Measurements from ENCODE around the gene GRID1. TPM values are rescaled to one million over a fixed set of nuclear protein-coding genes. Genes with fewer than 3 reads are reported as not detected.

GRID1 gene
- total and polyA plus RNA-seq, 5 donors, result 0.06 to 1.8 (median 0.29) TPM

DNA sequence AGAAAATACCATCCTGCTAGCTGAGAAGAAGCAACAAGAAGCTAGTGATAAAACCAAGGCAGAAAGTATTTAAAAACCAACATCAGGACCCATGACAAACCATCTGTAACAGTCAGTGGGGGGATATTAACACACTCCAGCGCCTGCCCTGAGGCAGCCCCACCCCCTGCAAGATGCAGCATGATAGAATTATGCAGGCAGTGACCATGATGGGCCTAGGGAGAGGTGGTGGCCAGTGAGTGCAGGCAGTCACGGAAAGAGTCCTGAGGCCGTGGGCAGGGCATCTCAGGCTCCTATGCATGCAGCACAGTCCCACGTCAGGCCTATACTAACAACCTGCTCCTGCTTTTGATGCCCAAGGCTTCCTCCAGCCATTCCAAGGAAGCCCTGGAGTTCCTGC lies 686.9 kb downstream of the GRID1 start:
- 84% methylated on average over 4 of the region's 4 CpGs for WGBS
- H3K27me3 ChIP-seq (ENCODE audit: control insufficient read depth, insufficient read depth), result no peaks in the 10 kb centered on the region
- no peaks in the 10 kb centered on the region for H3K9me3 ChIP-seq (ENCODE audit: control insufficient read depth, low read length)
- no peak for ATAC-seq
- no peak overlapping the region for H3K4me3 ChIP-seq (ENCODE audit: low read length)
- no peaks in the 10 kb centered on the region for H3K4me1 ChIP-seq (ENCODE audit: control insufficient read depth, insufficient read depth, low read length)
- DNase-seq, result no peak
- intact Hi-C loops (cut with DNase I), result no loop called here
- no peak overlapping the region for H3K27ac ChIP-seq (ENCODE audit: low read length)

- H3K27me3 ChIP-seq (ENCODE audit: control insufficient read depth, insufficient read depth), result no peaks in the 10 kb centered on the region
- H3K27ac ChIP-seq (ENCODE audit: low read length), result no peak overlapping the region
- no peaks in the 10 kb centered on the region for H3K9me3 ChIP-seq (ENCODE audit: control insufficient read depth, low read length)
- ATAC-seq (no peak), DNase-seq (no peak)
- H3K4me3 ChIP-seq (ENCODE audit: low read length), result no peak overlapping the region
- H3K4me1 ChIP-seq (ENCODE audit: control insufficient read depth, insufficient read depth, low read length), result no peaks in the 10 kb centered on the region
- 77% methylated on average over 2 of the region's 2 CpGs for WGBS
- intact Hi-C loops (cut with DNase I), result no loop called here
Observed at GRCh38 chr10:85679061-85679460, 687.5 kb downstream of the GRID1 start.

DNA sequence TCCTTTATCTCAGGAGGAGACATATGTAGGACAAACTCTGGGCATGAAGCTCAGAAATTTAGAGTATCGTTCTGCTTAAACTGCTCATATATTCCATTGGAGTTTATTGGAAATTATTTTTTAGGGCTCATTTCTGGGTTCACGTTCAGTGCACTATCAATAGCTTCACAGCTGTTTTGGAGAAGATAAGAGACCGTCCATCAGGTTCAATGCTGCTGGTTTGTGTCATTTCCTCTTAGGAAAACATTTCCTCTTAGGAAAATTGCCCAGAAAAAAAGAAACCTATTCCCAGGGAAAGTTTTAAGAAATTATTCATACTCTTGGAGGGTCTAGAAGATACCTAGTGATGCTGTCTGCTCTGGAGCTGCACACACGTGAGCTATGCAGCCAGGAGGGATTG lies 691.7 kb downstream of the GRID1 start:
- no peak for ATAC-seq
- 32% methylated on average over 4 of the region's 4 CpGs for WGBS
- intact Hi-C loops (cut with DNase I), result no loop called here

DNA sequence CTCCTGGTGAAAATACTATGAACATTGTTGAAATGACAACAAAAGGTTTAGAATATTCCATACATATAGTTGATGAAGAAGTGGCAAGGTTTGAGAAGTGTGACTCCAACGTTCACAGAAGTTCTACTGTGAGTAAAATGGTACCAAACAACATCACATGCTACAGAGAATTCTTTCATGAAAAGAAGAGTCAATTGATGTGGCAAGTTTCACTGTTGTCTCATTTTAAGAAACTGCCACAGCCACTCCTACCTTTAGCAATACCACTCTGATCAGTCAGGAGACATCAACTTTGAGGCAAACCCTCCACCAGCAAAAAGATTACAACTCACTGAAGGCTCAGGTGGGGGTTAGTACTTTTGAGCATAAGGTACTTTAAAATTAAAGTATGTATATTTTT lies 693.3 kb downstream of the GRID1 start:
- WGBS, result 80% methylated on average over 1 of the region's 1 CpG
- intact Hi-C loops (cut with DNase I), result no loop called here
- Histone ChIP-seq H3K27me3 (ENCODE audit: control insufficient read depth, insufficient read depth) (no peaks in the 10 kb centered on the region), H3K9me3 (ENCODE audit: control insufficient read depth, low read length) (peaks cover 2% of the 10 kb centered on the region), H3K4me3 (ENCODE audit: low read length) (no peak overlapping the region), H3K4me1 (ENCODE audit: control insufficient read depth, insufficient read depth, low read length) (no peaks in the 10 kb centered on the region), H3K27ac (ENCODE audit: low read length) (no peak overlapping the region)
- ATAC-seq (no peak), DNase-seq (no peak)

More for the DNA sequence above, 691.7 kb downstream of the GRID1 start:
- no peaks in the 10 kb centered on the region for H3K4me1 ChIP-seq (ENCODE audit: control insufficient read depth, insufficient read depth, low read length)
- no peak for DNase-seq
- H3K4me3 ChIP-seq (ENCODE audit: low read length), result no peak overlapping the region
- peaks cover 2% of the 10 kb centered on the region for H3K9me3 ChIP-seq (ENCODE audit: control insufficient read depth, low read length)
- no peaks in the 10 kb centered on the region for H3K27me3 ChIP-seq (ENCODE audit: control insufficient read depth, insufficient read depth)
- no peak overlapping the region for H3K27ac ChIP-seq (ENCODE audit: low read length)

GRCh38 chr10:85671530-85671929 lies 695.1 kb downstream of the GRID1 start:
- Histone ChIP-seq H3K4me1 (ENCODE audit: control insufficient read depth, insufficient read depth, low read length) (no peaks in the 10 kb centered on the region), H3K27me3 (ENCODE audit: control insufficient read depth, insufficient read depth) (no peaks in the 10 kb centered on the region), H3K27ac (ENCODE audit: low read length) (no peak overlapping the region), H3K4me3 (ENCODE audit: low read length) (no peak overlapping the region), H3K9me3 (ENCODE audit: control insufficient read depth, low read length) (peaks cover 2% of the 10 kb centered on the region)
- DNase-seq, result no peak
- intact Hi-C loops (cut with DNase I), result no loop called here
- ATAC-seq, result no peak
- WGBS, result 90% methylated on average over 1 of the region's 1 CpG

DNA sequence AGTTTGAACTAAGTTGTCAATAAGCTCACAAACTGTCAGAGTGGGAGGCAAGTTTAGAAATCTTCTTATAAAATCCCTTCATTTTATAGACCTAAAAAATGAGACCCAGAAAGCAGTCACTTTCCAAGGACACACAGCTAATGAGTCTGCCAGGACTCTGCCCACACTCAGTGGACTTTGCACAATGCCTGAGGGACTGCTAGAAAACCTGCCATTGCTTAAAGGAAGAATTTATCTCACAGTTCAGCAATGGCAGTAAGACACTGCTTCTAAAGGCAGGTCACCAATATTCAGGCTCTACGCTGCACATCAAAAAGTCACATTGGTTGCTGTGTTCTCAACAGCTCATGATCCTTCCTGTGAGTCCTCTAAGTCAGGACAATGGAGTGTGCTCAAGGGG lies 698.1 kb downstream of the GRID1 start:
- no peak overlapping the region for H3K4me3 ChIP-seq (ENCODE audit: low read length)
- DNase-seq, result no peak
- H3K4me1 ChIP-seq (ENCODE audit: control insufficient read depth, insufficient read depth, low read length), result no peaks in the 10 kb centered on the region
- H3K27me3 ChIP-seq (ENCODE audit: control insufficient read depth, insufficient read depth), result no peaks in the 10 kb centered on the region
- intact Hi-C loops (cut with DNase I), result no loop called here
- no peak for ATAC-seq
- 94% methylated on average over 1 of the region's 1 CpG for WGBS
- H3K9me3 ChIP-seq (ENCODE audit: control insufficient read depth, low read length), result peaks cover 2% of the 10 kb centered on the region
- no peak overlapping the region for H3K27ac ChIP-seq (ENCODE audit: low read length)

DNA sequence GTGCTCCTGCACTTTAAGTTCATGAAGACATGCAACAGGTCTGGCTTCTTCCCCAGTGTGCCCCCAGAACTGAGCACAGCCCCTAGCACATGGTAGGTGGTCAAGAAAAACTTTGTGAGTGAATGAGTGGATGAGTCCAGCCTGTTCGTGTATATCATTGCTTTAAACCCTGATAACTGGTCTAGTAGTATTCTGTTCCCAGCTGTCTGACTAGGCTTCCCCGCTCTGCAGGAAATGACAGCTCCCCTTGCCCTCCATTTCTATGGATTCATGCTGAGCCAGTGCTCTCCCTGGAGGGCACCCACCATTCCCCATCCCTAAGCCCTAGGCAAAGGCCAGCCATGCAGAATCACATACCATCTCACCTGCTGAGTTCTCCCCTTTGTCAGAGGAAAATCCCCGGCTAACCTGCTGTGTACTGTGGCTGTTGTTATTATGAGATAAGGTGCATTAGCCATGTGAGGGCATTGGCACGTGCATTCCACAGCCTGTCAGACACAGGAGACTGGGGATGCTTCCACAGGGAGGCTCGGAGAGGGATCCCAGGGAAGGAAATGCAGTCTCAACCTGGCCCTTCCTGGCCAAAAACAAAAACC lies 698.9 kb downstream of the GRID1 start:
- Histone ChIP-seq H3K9me3 (ENCODE audit: control insufficient read depth, low read length) (peaks cover 2% of the 10 kb centered on the region), H3K27me3 (ENCODE audit: control insufficient read depth, insufficient read depth) (no peaks in the 10 kb centered on the region), H3K4me1 (ENCODE audit: control insufficient read depth, insufficient read depth, low read length) (no peaks in the 10 kb centered on the region), H3K4me3 (ENCODE audit: low read length) (no peak overlapping the region), H3K27ac (ENCODE audit: low read length) (no peak overlapping the region)
- WGBS, result 41% methylated on average over 5 of the region's 5 CpGs
- ATAC-seq, result no peak
- DNase-seq, result no peak
- intact Hi-C loops (cut with DNase I), result no loop called here

- H3K27ac ChIP-seq (ENCODE audit: low read length), result no peak overlapping the region
- no peak overlapping the region for H3K4me3 ChIP-seq (ENCODE audit: low read length)
- ATAC-seq, result no peak
- DNase-seq, result no peak
- intact Hi-C loops (cut with DNase I), result no loop called here
- H3K4me1 ChIP-seq (ENCODE audit: control insufficient read depth, insufficient read depth, low read length), result no peaks in the 10 kb centered on the region
- 70% methylated on average over 6 of the region's 6 CpGs for WGBS
- H3K9me3 ChIP-seq (ENCODE audit: control insufficient read depth, low read length), result peaks cover 2% of the 10 kb centered on the region
- H3K27me3 ChIP-seq (ENCODE audit: control insufficient read depth, insufficient read depth), result no peaks in the 10 kb centered on the region
Observed at GRCh38 chr10:85666987-85667386, 699.6 kb downstream of the GRID1 start.

DNA sequence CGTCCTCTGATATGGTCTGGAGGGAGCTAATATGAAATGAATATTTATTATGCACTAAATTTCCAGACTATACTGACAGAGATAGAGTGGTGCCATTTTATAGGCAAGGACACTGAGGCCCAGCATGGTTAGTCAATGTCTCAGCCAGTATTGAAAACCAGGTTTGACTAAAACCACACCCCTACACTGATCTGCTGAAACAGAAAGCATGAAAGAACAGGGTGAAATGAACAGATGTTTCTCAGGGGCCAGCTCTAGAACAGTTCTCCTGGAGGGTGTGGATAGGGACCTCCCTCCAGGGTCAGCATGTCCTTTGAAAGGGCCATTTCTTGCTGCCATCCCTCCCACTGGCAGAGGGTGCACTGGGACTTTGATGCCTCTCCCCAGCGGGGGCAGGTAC lies 700.5 kb downstream of the GRID1 start:
- no peak overlapping the region for H3K27ac ChIP-seq (ENCODE audit: low read length)
- intact Hi-C loops (cut with DNase I), result no loop called here
- DNase-seq (no peak), ATAC-seq (no peak)
- peaks cover 2% of the 10 kb centered on the region for H3K9me3 ChIP-seq (ENCODE audit: control insufficient read depth, low read length)
- H3K4me3 ChIP-seq (ENCODE audit: low read length), result no peak overlapping the region
- 78% methylated on average over 2 of the region's 2 CpGs for WGBS
- H3K27me3 ChIP-seq (ENCODE audit: control insufficient read depth, insufficient read depth), result no peaks in the 10 kb centered on the region
- H3K4me1 ChIP-seq (ENCODE audit: control insufficient read depth, insufficient read depth, low read length), result no peaks in the 10 kb centered on the region

GRCh38 chr10:85665681-85666080 lies 700.9 kb downstream of the GRID1 start:
- Histone ChIP-seq H3K4me1 (ENCODE audit: control insufficient read depth, insufficient read depth, low read length) (no peaks in the 10 kb centered on the region), H3K4me3 (ENCODE audit: low read length) (no peak overlapping the region), H3K9me3 (ENCODE audit: control insufficient read depth, low read length) (peaks cover 2% of the 10 kb centered on the region), H3K27me3 (ENCODE audit: control insufficient read depth, insufficient read depth) (no peaks in the 10 kb centered on the region), H3K27ac (ENCODE audit: low read length) (no peak overlapping the region)
- DNase-seq (no peak), ATAC-seq (no peak)
- 70% methylated on average over 6 of the region's 6 CpGs for WGBS
- intact Hi-C loops (cut with DNase I), result no loop called here

DNA sequence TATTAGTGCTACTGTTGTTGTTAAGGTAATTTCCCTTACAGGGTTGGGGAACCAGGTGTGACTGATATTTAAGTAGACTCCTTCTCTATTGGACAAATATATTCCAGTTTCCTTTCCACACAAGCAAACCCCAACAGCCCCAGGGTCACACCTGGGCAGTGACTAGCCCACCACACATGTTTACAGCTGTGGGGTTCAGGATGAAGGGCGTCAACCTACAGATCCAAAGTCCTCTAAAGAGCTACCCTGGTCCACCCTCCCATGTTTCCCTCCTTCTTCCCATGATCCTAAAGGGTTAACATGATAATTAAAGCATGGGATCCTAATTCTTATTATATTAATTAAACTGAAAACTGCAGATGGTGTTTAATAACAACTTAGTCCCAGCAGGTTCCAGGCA lies 701.5 kb downstream of the GRID1 start:
- Histone ChIP-seq H3K9me3 (ENCODE audit: control insufficient read depth, low read length) (no peaks in the 10 kb centered on the region), H3K27me3 (ENCODE audit: control insufficient read depth, insufficient read depth) (no peaks in the 10 kb centered on the region), H3K27ac (ENCODE audit: low read length) (no peak overlapping the region), H3K4me3 (ENCODE audit: low read length) (no peak overlapping the region), H3K4me1 (ENCODE audit: control insufficient read depth, insufficient read depth, low read length) (no peaks in the 10 kb centered on the region)
- 83% methylated on average over 1 of the region's 1 CpG for WGBS
- DNase-seq (no peak), ATAC-seq (no peak)
- intact Hi-C loops (cut with DNase I), result no loop called here

GRCh38 chr10:85661123-85661522 lies 705.5 kb downstream of the GRID1 start:
- 44% methylated on average over 4 of the region's 4 CpGs for WGBS
- no peak overlapping the region for H3K27ac ChIP-seq (ENCODE audit: low read length)
- H3K4me1 ChIP-seq (ENCODE audit: control insufficient read depth, insufficient read depth, low read length), result no peaks in the 10 kb centered on the region
- intact Hi-C loops (cut with DNase I), result no loop called here
- no peaks in the 10 kb centered on the region for H3K9me3 ChIP-seq (ENCODE audit: control insufficient read depth, low read length)
- H3K27me3 ChIP-seq (ENCODE audit: control insufficient read depth, insufficient read depth), result no peaks in the 10 kb centered on the region
- H3K4me3 ChIP-seq (ENCODE audit: low read length), result no peak overlapping the region
- ATAC-seq (no peak), DNase-seq (no peak)
